ENCODE measurements around the gene UBE3A.

UBE3A gene

GRCh38 chr15:25478313-25478712 is 39.5 kb upstream of the UBE3A start:
- TF ChIP-seq SIN3A (IDR thresholded peaks at IDR 0.05; ENCODE audit: borderline replicate concordance, insufficient read depth, low read length) (no peak), POLR2AphosphoS5 (IDR thresholded peaks at IDR 0.05; ENCODE audit: low read depth, low read length) (no peak), REST (IDR thresholded peaks at IDR 0.05; ENCODE audit: insufficient read depth in 1 of 2, low read depth in 2 of 2, low read length in 2 of 2) (no peak), TAF1 (IDR thresholded peaks at IDR 0.05; ENCODE audit: borderline replicate concordance, insufficient read depth, low read length) (no peak), FOXP2 (optimal IDR thresholded peaks at IDR 0.05; ENCODE audit: borderline replicate concordance, extremely low read depth, extremely low read length, insufficient read depth) (no peak)

GRCh38 chr15:25477816-25478215 is 39.0 kb upstream of the UBE3A start:
- TF ChIP-seq TAF1 (IDR thresholded peaks at IDR 0.05; ENCODE audit: borderline replicate concordance, insufficient read depth, low read length) (no peak), FOXP2 (optimal IDR thresholded peaks at IDR 0.05; ENCODE audit: borderline replicate concordance, extremely low read depth, extremely low read length, insufficient read depth) (no peak), REST (IDR thresholded peaks at IDR 0.05; ENCODE audit: insufficient read depth in 1 of 2, low read depth in 2 of 2, low read length in 2 of 2) (no peak), SIN3A (IDR thresholded peaks at IDR 0.05; ENCODE audit: borderline replicate concordance, insufficient read depth, low read length) (no peak), POLR2AphosphoS5 (IDR thresholded peaks at IDR 0.05; ENCODE audit: low read depth, low read length) (no peak)

- no peak for TF ChIP-seq SIN3A (IDR thresholded peaks at IDR 0.05; ENCODE audit: borderline replicate concordance, insufficient read depth, low read length)
- no peak for TF ChIP-seq FOXP2 (optimal IDR thresholded peaks at IDR 0.05; ENCODE audit: borderline replicate concordance, extremely low read depth, extremely low read length, insufficient read depth)
- no peak for TF ChIP-seq POLR2AphosphoS5 (IDR thresholded peaks at IDR 0.05; ENCODE audit: low read depth, low read length)
- TF ChIP-seq REST (IDR thresholded peaks at IDR 0.05; ENCODE audit: insufficient read depth in 1 of 2, low read depth in 2 of 2, low read length in 2 of 2): no peak
- TF ChIP-seq TAF1 (IDR thresholded peaks at IDR 0.05; ENCODE audit: borderline replicate concordance, insufficient read depth, low read length): no peak
Measured at GRCh38 chr15:25474251-25474650, 35.4 kb upstream of the UBE3A start.

- TF ChIP-seq REST (IDR thresholded peaks at IDR 0.05; ENCODE audit: insufficient read depth in 1 of 2, low read depth in 2 of 2, low read length in 2 of 2) (no peak), POLR2AphosphoS5 (IDR thresholded peaks at IDR 0.05; ENCODE audit: low read depth, low read length) (no peak), FOXP2 (optimal IDR thresholded peaks at IDR 0.05; ENCODE audit: borderline replicate concordance, extremely low read depth, extremely low read length, insufficient read depth) (no peak), SIN3A (IDR thresholded peaks at IDR 0.05; ENCODE audit: borderline replicate concordance, insufficient read depth, low read length) (no peak), TAF1 (IDR thresholded peaks at IDR 0.05; ENCODE audit: borderline replicate concordance, insufficient read depth, low read length) (no peak)
Measured at GRCh38 chr15:25470230-25470629, 31.4 kb upstream of the UBE3A start.

- TF ChIP-seq SIN3A (IDR thresholded peaks at IDR 0.05; ENCODE audit: borderline replicate concordance, insufficient read depth, low read length) (no peak), FOXP2 (optimal IDR thresholded peaks at IDR 0.05; ENCODE audit: borderline replicate concordance, extremely low read depth, extremely low read length, insufficient read depth) (no peak), REST (IDR thresholded peaks at IDR 0.05; ENCODE audit: insufficient read depth in 1 of 2, low read depth in 2 of 2, low read length in 2 of 2) (no peak), TAF1 (IDR thresholded peaks at IDR 0.05; ENCODE audit: borderline replicate concordance, insufficient read depth, low read length) (no peak), POLR2AphosphoS5 (IDR thresholded peaks at IDR 0.05; ENCODE audit: low read depth, low read length) (no peak)
Measured at GRCh38 chr15:25469377-25469776, 30.6 kb upstream of the UBE3A start.

Data from PFSK-1 (cell line).